Duodenal mucosa (tissue), 2 donors: ENCODE results near the gene ADD1.
"Not testable (repeated sequence)": the region's sequence is repeated elsewhere in the genome, so short reads cannot be mapped to it uniquely, and the experiment has no call there.

Experiments
- H3K27ac ChIP-seq: one replicate; pipeline ENCODE4 v1.7.0; 2013; ENCODE audit warnings: low read depth, low read length
- H3K27me3 ChIP-seq, 2 donors: one replicate each; pipeline ENCODE4 v1.7.0; 2013; ENCODE audit warnings: low read length in 2 of 2, control low read depth in 1 of 2; ENCODE audit not compliant: insufficient read depth in 2 of 2, control insufficient read depth in 1 of 2
- H3K36me3 ChIP-seq, 2 donors: one replicate each; pipeline ENCODE4 v1.7.0; 2013; ENCODE audit warnings: low read length in 2 of 2, control low read depth in 1 of 2; ENCODE audit not compliant: insufficient read depth in 2 of 2, control insufficient read depth in 1 of 2
- H3K4me1 ChIP-seq, 2 donors: one replicate each; pipeline ENCODE4 v1.7.0; 2013; ENCODE audit warnings: low read length in 2 of 2, control low read depth in 1 of 2; ENCODE audit not compliant: insufficient read depth in 2 of 2, control insufficient read depth in 1 of 2
- H3K4me3 ChIP-seq, 2 donors: one replicate each; pipeline ENCODE4 v1.7.0; 2013; ENCODE audit warnings: low read length in 2 of 2, low read depth in 1 of 2
- H3K9ac ChIP-seq, 2 donors: one replicate each; pipeline ENCODE4 v1.7.0; 2013; ENCODE audit warnings: low read length in 2 of 2, low read depth in 1 of 2
- H3K9me3 ChIP-seq, 2 donors: one replicate each; pipeline ENCODE4 v1.7.0; 2013; ENCODE audit warnings: low read length in 2 of 2, control low read depth in 1 of 2; ENCODE audit not compliant: control insufficient read depth in 1 of 2

ADD1 gene

DNA sequence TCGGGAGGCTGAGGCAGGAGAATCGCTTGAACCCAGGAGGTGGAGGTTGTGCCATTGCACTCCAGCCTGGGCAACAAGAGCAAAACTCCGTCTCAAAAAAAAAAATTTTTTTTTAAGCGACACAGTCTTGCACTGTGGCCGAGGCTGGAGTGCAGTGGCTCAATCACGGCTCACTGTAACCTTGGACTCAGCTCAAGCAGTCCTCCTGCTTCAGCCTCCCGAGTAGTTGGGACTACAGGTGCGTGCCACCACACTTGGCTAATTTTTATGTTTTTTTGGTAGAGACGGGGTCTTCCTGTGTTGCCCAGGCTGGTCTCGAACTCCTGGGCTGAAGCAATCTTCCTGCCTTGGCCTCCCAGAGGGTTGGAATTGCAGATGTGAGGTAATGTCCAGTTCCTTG is 94.8 kb downstream of the ADD1 start:
- peaks cover 26 to 33% of the 10 kb centered on the region in 2 donors for H3K4me1 ChIP-seq
- H3K36me3 ChIP-seq = peaks cover 27 to 64% of the 10 kb centered on the region in 2 donors

DNA sequence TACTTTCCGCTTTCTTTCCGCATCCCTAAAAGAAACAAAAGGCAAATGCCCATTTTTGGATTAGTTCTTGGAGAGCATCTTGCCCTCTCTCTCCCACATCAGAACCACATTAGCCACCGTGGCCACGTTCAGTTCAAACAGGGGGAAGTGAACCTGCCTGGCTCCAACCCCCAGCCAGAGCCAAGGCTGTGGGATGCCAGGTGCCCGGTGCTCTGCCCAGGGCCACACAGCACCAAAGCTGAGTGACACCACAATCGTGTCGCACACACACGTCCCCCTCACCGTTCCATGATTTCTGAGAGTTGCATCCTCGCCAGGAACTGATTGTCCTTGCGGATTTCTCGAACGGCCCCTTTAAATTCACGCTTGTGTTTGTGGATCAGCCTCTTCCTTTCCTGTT is 95.3 kb downstream of the ADD1 start:
- H3K9ac ChIP-seq = no peak overlapping the region
- H3K36me3 ChIP-seq = peaks cover 27 to 69% of the 10 kb centered on the region in 2 donors

More for the DNA sequence above, 94.8 kb downstream of the ADD1 start:
- not testable (repeated sequence) for H3K27ac ChIP-seq, H3K27me3 ChIP-seq, H3K9ac ChIP-seq, H3K9me3 ChIP-seq, H3K4me3 ChIP-seq

GRCh38 chr4:2939383-2940243 is 96.0 kb downstream of the ADD1 start:
- no peak overlapping the region for H3K27ac ChIP-seq
- H3K4me1 ChIP-seq = peaks cover 23 to 29% of the 10 kb centered on the region in 2 donors
- H3K9ac ChIP-seq = no peak overlapping the region
- no peaks in the 10 kb centered on the region for H3K27me3 ChIP-seq
- H3K4me3 ChIP-seq = no peak overlapping the region
- peaks cover 28 to 73% of the 10 kb centered on the region in 2 donors for H3K36me3 ChIP-seq
- H3K9me3 ChIP-seq = no peaks in the 10 kb centered on the region

More for the DNA sequence above, 95.3 kb downstream of the ADD1 start:
- Histone ChIP-seq H3K27ac (no peak overlapping the region), H3K9me3 (no peaks in the 10 kb centered on the region), H3K4me3 (no peak overlapping the region), H3K27me3 (no peaks in the 10 kb centered on the region), H3K4me1 (peaks cover 23 to 29% of the 10 kb centered on the region in 2 donors)

DNA sequence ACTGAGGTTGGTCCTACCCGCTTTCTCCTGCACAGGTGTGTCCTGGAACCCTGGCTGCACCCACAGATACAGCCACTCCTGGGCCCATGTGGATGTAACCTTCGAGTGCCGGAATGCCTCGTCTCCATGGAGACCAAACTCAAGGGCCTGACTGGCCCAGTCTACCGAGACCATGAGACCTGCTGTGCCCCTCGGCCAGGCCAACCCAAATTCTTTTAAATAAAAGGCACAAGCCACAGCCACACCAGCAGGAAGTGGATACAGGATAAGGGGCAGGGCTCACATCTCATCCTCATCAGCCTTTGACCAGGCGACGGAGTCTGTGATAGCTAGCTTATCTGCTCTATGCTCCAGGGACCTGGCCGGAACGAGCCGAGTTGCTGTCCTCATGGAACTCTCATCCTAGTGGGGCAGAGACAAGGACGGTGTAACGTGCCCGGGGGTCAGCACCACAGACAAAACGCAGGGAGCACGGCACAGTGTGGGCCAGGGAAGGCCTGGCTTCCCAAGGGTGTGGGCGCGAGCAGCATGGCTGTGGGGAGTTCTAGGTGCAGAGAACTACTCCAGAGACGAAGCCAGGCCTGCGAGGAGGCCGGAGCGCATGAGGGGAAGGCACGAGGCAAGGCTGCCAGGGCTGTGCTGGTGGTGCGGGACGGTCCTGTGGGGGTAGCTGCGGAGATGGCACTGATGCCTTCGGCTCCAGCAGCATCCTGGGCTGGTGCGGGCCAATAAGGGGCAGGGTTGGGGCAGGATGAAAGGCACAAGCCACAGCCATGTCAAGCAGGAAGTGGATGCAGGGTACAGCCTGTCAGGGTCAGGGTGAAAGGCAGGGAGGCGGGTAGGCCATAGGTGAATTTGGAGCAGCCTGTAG is 96.9 kb downstream of the ADD1 start:
- no peaks in the 10 kb centered on the region for H3K27me3 ChIP-seq
- no peaks in the 10 kb centered on the region for H3K9me3 ChIP-seq
- H3K4me3 ChIP-seq = no peak overlapping the region
- no peak overlapping the region for H3K27ac ChIP-seq
- peaks cover 37 to 82% of the 10 kb centered on the region in 2 donors for H3K36me3 ChIP-seq
- H3K4me1 ChIP-seq = peaks cover 21 to 24% of the 10 kb centered on the region in 2 donors
- no peak overlapping the region for H3K9ac ChIP-seq

GRCh38 chr4:2941138-2942036 is 97.7 kb downstream of the ADD1 start:
- peaks cover 14 to 16% of the 10 kb centered on the region in 2 donors for H3K4me1 ChIP-seq
- H3K9ac ChIP-seq = no peak overlapping the region
- no peaks in the 10 kb centered on the region for H3K27me3 ChIP-seq
- H3K27ac ChIP-seq = no peak overlapping the region
- H3K4me3 ChIP-seq = no peak overlapping the region
- H3K9me3 ChIP-seq = no peaks in the 10 kb centered on the region
- peaks cover 43 to 91% of the 10 kb centered on the region in 2 donors for H3K36me3 ChIP-seq

GRCh38 chr4:2942037-2942531 is 98.4 kb downstream of the ADD1 start:
- peaks cover 14 to 18% of the 10 kb centered on the region in 2 donors for H3K4me1 ChIP-seq
- H3K9ac ChIP-seq = peak overlapping the region in 1 of 2 donors; percentile 60
- no peak overlapping the region for H3K4me3 ChIP-seq
- H3K9me3 ChIP-seq = no peaks in the 10 kb centered on the region
- H3K36me3 ChIP-seq = peaks cover 48 to 95% of the 10 kb centered on the region in 2 donors
- H3K27me3 ChIP-seq = no peaks in the 10 kb centered on the region
- no peak overlapping the region for H3K27ac ChIP-seq

- Histone ChIP-seq H3K4me3 (no peak overlapping the region), H3K27ac (no peak overlapping the region), H3K4me1 (peaks cover 9 to 19% of the 10 kb centered on the region in 2 donors), H3K9ac (peak overlapping the region in 1 of 2 donors; percentile 60), H3K9me3 (no peaks in the 10 kb centered on the region), H3K27me3 (no peaks in the 10 kb centered on the region), H3K36me3 (peaks cover 55 to 95% of the 10 kb centered on the region in 2 donors)
These were observed 99.1 kb downstream of the ADD1 start for GRCh38 chr4:2942532-2943363.

- Histone ChIP-seq H3K27ac (no peak overlapping the region), H3K9ac (no peak overlapping the region), H3K27me3 (no peaks in the 10 kb centered on the region), H3K4me1 (peaks cover 9 to 19% of the 10 kb centered on the region in 2 donors), H3K9me3 (no peaks in the 10 kb centered on the region), H3K4me3 (no peak overlapping the region), H3K36me3 (peaks cover 58 to 95% of the 10 kb centered on the region in 2 donors)
These were observed 99.9 kb downstream of the ADD1 start for GRCh38 chr4:2943364-2944090.
